Right renal pelvis (tissue), 4 donors: ENCODE results near the gene PTPRG. TPM values are rescaled to one million over a fixed set of nuclear protein-coding genes. Genes with fewer than 3 reads are reported as not detected.

Experiments
- DNase-seq, 4 donors: peaks; one replicate each; pipeline ENCODE4 v3.0.0-alpha.2; 2013; ENCODE audit warnings: low read depth in 4 of 4, low spot score in 3 of 4, missing footprints in 1 of 4
- polyA plus RNA-seq, 4 donors: library from polyadenylated mRNA; unstranded; fragments of 120-200 nt; gene quantifications; one replicate each; pipeline ENCODE4 v1.2.1, GENCODE V29; 2013; ENCODE audit not compliant: insufficient read length in 4 of 4

Gene PTPRG
- polyA plus RNA-seq, 4 donors, result 76.3 to 93.4 (median 85.3) TPM

GRCh38 chr3:62214850-62215249 lies 653.5 kb downstream of the PTPRG start:
- no peak for DNase-seq

GRCh38 chr3:62220616-62221015 lies 659.2 kb downstream of the PTPRG start:
- DNase-seq, result no peak

DNA sequence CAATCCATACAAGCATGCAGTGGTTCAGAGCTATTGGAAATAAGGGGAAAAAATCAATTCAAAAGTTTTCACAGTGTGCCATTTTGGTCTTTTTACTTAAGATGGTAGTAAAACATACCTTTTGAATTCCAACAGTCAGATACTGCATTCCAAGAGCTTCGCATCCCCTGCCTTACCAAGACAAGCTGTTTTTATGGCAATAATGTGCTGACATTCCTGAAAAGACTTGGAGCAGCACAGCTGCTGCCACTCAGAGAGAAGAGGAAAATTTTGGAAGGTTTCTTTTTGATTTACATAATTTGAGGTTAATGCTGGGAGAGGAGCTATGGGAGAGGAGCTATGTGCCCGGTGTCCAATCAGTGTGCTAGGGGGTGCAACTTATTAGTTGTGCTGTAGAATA lies 663.7 kb downstream of the PTPRG start:
- no peak for DNase-seq

DNA sequence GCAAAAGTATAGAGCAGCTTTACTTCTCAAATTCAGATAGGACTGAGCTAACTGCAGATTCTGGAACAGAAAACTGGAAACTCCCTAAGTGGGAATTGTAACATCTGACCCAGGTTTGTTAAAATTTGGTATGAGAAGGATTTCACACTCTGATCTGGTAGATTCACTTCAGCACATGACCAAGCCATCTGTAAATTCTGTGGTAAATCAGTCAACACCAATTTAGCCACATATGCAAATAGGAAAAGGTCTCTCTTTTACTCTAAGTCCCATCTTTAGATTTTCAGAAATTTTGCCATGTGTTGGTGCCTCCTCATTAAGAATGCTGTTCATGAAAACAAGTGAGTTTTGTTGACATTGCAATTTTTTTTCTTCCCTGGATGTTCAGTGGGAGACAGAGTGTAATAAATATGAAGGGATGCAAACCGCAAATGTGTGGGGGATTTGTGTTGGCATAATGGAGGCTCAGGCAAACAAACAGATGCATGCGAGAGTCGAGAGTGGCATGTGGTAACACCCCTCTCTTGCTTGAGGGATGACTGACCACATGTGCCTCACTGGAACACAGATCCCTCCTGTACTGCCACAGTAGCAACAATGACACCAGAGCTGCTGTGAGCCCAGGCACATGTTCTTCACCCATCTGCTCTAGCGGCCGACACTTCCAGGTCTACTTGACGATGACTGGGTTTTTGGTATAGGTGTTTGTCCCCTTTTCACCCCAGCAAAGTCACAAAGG lies 665.4 kb downstream of the PTPRG start:
- no peak for DNase-seq

DNA sequence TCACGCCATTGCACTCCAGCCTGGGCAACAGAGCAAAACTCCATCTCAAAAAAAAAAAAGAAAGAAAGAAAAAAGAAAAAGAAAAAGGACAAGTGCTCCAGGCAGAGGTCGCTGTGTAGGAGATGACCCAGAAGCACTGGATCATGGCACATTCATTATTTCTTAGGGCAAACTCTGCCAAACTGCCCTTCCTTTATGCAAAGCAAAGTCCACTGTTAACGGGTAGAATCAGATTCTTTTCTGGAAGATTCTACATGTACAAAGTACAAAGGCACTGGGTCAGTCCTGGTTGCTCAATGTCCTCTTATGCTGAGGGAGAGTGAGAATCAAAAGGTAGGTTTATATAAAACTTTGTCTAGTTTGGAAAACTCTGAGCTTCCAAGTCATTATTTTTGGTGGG lies 667.1 kb downstream of the PTPRG start:
- no peak for DNase-seq

DNA sequence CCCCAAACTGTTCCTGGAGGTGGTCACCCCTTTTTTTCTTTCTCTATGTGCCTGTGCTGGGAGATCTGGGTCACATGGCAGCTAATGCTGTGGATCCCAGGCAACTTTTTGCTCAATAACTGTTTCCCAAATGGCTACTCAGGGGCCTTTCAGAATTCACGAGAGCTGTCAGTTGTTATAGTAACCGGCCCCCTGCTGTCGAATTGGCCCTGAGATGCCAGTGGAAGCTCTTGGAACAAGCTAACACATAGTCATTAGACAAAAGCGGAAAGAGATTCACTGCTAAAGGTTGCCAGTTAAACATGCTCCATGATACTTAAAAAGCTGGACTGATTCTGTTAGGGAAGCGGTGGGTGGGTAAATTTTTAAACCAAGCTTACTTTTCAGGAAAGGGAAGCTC lies 667.8 kb downstream of the PTPRG start:
- no peak for DNase-seq

DNA sequence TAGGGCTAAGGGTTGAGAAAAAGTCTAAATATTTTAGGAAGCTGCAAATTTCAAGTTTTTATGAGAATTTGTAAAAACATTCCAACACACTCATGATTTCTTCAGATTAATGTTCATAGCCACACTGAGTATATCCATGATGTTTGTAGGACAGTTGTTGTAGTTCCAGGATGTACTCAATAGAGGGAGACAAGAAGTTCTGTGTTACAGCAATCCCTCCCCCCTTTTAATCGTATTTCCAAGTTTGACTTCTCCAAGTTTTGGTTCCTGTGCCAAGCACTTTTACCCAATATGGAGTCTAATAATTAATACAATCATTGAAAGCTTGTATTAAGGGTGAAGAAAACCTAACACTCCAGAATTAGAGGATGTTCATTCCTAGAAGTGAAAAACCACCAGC lies 668.5 kb downstream of the PTPRG start:
- no peak for DNase-seq

DNA sequence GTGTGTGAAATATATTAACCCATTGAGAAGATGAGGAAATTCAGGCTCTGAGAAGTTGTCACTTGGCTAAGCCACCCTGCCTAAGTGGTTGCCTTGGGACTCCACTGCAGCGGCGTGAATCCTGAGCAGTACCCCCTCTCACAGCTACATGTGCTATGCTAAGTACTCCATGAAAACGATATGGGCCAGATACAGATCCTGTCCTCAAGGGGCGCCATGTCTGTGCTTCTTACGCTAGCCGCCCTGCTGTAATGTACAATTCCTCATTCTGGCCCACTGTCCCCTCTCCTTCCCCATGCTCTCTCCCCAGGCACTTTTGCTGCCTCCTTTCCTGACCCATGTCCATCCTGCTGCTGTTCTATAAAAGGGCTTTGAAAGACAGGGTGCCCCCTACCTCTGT lies 671.7 kb downstream of the PTPRG start:
- DNase-seq, result no peak

- no peak for DNase-seq
Measured at GRCh38 chr3:62236016-62236415, 674.6 kb downstream of the PTPRG start.

GRCh38 chr3:62237286-62237948 lies 676.0 kb downstream of the PTPRG start:
- DNase-seq, result no peak

GRCh38 chr3:62238003-62238402 lies 676.6 kb downstream of the PTPRG start:
- no peak for DNase-seq

DNA sequence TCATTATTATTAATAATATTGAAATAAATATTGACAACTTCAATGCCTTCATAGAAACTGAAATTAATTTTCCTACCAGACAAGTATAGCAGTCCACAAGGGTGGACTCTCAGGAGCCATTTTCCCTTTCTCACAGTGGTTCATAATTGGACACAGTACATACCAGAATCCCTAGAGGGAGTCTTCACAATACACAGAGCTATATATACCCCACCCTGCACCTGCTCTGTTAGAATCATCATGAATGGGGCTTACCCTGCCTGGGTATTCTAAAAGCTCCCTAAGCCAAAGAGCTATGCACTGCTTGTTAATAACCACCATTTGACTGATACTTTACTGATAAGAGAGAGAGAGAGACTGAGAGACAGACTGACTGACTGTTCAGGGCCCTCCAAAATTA lies 677.1 kb downstream of the PTPRG start:
- DNase-seq, result no peak

DNA sequence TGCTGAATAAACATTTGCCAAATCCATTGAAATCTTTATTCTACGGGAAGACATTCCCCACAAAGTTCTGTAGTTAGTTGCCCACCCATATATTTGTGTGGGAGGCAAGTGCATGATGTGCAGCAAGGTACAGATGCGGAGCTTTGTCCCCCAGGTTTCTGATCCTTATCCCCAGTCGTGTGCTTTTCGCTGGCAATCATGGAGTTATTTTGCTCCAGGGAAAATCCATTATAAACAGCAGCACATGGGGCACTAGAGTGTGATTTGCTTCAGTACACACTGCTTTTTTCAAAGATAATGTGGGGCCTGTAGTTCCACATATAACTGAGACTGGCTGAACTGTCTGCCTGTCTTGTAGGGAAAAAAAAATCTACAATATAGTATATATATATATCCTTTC lies 679.9 kb downstream of the PTPRG start:
- no peak for DNase-seq

- DNase-seq, result no peak
Measured at GRCh38 chr3:62242831-62243509, 681.6 kb downstream of the PTPRG start.

DNA sequence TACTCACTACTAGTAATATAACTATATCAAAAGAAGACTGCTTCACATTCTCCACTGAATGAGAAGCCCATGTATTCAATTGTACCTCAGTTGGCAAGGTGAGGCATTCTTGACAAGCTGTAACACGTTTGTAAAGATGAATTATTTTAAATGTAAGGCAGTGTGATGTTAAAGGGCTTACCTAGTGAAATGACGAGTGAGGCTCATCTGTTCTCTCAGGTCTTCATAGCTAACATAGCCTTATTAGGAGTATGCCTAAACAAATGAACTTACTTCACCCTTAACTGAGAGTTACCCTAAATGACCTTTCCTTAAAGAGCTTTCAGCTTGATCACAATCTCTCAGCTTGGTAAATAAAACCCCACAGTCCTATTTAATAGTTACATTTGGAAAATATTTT lies 684.7 kb downstream of the PTPRG start:
- no peak for DNase-seq

DNA sequence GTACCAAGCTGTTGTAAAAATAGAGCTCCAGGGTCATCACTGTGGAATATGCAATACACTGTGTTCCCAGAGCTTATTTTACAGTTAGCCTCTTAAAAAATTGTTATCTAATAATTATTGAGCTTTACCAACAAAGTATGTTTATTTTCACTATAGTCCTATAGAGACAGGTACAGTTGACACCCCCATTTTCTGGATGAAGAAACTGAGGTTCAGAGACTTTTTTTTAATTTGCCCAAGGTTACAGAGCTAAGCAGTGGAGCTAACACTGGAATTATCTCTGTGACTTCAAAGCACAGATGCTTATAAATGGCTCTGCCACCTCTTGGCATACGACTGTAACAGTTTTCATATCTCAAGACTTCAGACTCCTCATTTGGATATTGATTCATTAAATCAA lies 685.6 kb downstream of the PTPRG start:
- DNase-seq, result no peak

- no peak for DNase-seq
Measured at GRCh38 chr3:62248734-62249483, 687.5 kb downstream of the PTPRG start.

DNA sequence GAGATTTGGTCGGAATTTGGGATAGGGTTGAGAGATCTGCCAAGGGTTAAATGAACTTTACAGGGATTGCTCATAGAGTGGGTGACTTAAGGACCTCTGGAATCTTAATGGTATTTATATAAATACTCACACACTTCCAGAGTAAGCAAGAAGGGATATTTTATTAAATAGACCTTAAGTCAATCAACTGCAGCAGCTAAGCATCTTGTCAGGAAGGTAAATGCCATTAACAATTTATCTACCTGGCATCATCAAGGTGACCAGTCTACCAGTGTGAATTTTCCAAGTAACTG lies 688.1 kb downstream of the PTPRG start:
- DNase-seq, result no peak

- no peak for DNase-seq
Measured at GRCh38 chr3:62249855-62250543, 688.6 kb downstream of the PTPRG start.

GRCh38 chr3:62252438-62253157 lies 691.2 kb downstream of the PTPRG start:
- DNase-seq, result no peak
